K562 (cell line): ENCODE measurements around the gene TOX3. TPM values are rescaled to one million over a fixed set of nuclear protein-coding genes. Genes with fewer than 3 reads are reported as not detected.

ENCODE experiments used
- ATAC-seq: fragments of 200-7000 bp; cut with Tn5 transposase; 3 replicates; pipeline ENCODE4 v1.9.1; 2020; ENCODE audit warnings: moderate library complexity
- BruUV-seq: library from RNA; stranded (reverse); fragments of 400-500 nt; replicated peaks from 2 replicates; lab custom pipeline; 2021; lab: Mats Ljungman, UMichigan
- CTCF ChIA-PET: fragments of 300-600 bp; formaldehyde crosslinking; extraction: SDS; loops from one replicate; lab custom pipeline; 2021; ENCODE audit warnings: low intra/inter-chr PET ratio; lab: Yijun Ruan, JAX
- POLR2A ChIA-PET: fragments of 300-600, 350-650 bp; sonication (Branson Sonifier 250); formaldehyde crosslinking; extraction: SDS; loops from one replicate; lab custom pipeline; 2021; ENCODE audit warnings: antibody characterized with exemption, inconsistent platforms; lab: Yijun Ruan, JAX
- DNase-seq, 4 experiments: peaks; one replicate each; pipeline versions ENCODE4 v3.0.0 to v3.0.0-alpha.2; 2011 to 2018; ENCODE audit warnings: low spot score in 3 of 4, mixed read lengths in 3 of 4; ENCODE audit errors: extremely low read depth in 1 of 4
- FAIRE-seq: peaks from 2 replicates; lab custom pipeline; 2011; peaks lifted over from hg19 to GRCh38; lab: Jason Lieb, UNC
- H2AFZ ChIP-seq: 2 replicates; pipeline ENCODE4 v1.6.0; 2011; ENCODE audit warnings: low read depth, low read length, control low read depth, inconsistent platforms
- H3K27ac ChIP-seq: fragments of 200-600 bp; 3 replicates; pipeline ENCODE4 v1.8.0; 2011; ENCODE audit warnings: low read depth, mild to moderate bottlenecking, control low read depth, inconsistent platforms, low read length, moderate library complexity, mixed read lengths; ENCODE audit errors: extremely low read depth
- H3K27me3 ChIP-seq, 2 experiments: fragments of 300-600 bp in 1 of 2; 2 replicates in 1 of 2; 3 replicates in 1 of 2; pipeline versions ENCODE4 v1.6.0 to v1.8.0; 2011; ENCODE audit warnings: inconsistent platforms in 2 of 2, low read length in 2 of 2, mild to moderate bottlenecking in 1 of 2, mixed read lengths in 1 of 2, moderate library complexity in 1 of 2; ENCODE audit not compliant: control insufficient read depth in 2 of 2, insufficient read depth in 2 of 2
- H3K36me3 ChIP-seq: fragments of 300-600 bp; 3 replicates; pipeline ENCODE4 v1.8.0; 2011; ENCODE audit warnings: mild to moderate bottlenecking, low read length, inconsistent platforms; ENCODE audit not compliant: control insufficient read depth, insufficient read depth
- H3K4me1 ChIP-seq, 2 experiments: fragments of 200-600 bp in 1 of 2; replicated peaks in 1 of 2; 2 replicates in 1 of 2; 3 replicates in 1 of 2; pipeline versions ENCODE4 v1.5.1 to v1.8.0; 2011; ENCODE audit warnings: inconsistent platforms in 2 of 2, low read length in 2 of 2, mild to moderate bottlenecking in 1 of 2, mixed read lengths in 1 of 2, moderate library complexity in 1 of 2; ENCODE audit not compliant: control insufficient read depth in 2 of 2, insufficient read depth in 2 of 2
- H3K4me2 ChIP-seq: 2 replicates; pipeline ENCODE4 v1.6.1; 2011; ENCODE audit warnings: low read length, control low read depth, inconsistent platforms, mixed read lengths; ENCODE audit not compliant: insufficient read depth
- H3K4me3 ChIP-seq: fragments of 200-600 bp; sonication (generic), shearing (Covaris generic); 2 replicates; pipeline ENCODE4 v1.5.1; 2016; ENCODE audit warnings: control low read depth, inconsistent platforms
- H3K79me2 ChIP-seq: fragments of 200-600 bp; 3 replicates; pipeline ENCODE4 v1.8.0; 2011; ENCODE audit warnings: low read length, inconsistent platforms; ENCODE audit not compliant: control insufficient read depth, insufficient read depth
- H3K9ac ChIP-seq, 2 experiments: 2 replicates each; pipeline versions ENCODE4 v1.6.0 to v1.6.1; 2011; ENCODE audit warnings: low read depth in 2 of 2, low read length in 2 of 2, control low read depth in 1 of 2, inconsistent platforms in 1 of 2, mild to moderate bottlenecking in 1 of 2, mixed read lengths in 1 of 2; ENCODE audit not compliant: insufficient read depth in 1 of 2
- H3K9me1 ChIP-seq: one replicate; pipeline ENCODE4 v1.6.0; 2011; ENCODE audit warnings: inconsistent platforms, mild to moderate bottlenecking, low read length, moderate library complexity; ENCODE audit not compliant: control insufficient read depth, insufficient read depth
- H3K9me3 ChIP-seq: replicated peaks from 2 replicates; pipeline ENCODE4 v1.5.1; 2011; ENCODE audit warnings: low read depth, low read length, inconsistent platforms; ENCODE audit not compliant: control insufficient read depth, insufficient read depth
- H4K20me1 ChIP-seq: replicated peaks from 2 replicates; pipeline ENCODE4 v1.6.1; 2011; ENCODE audit warnings: low read length, inconsistent platforms, mixed read lengths; ENCODE audit not compliant: control insufficient read depth, insufficient read depth
- CBX1 ChIP-seq: sonication (generic); IDR thresholded peaks from 2 replicates; pipeline ENCODE4 v1.6.1; 2016; ENCODE audit warnings: antibody characterized with exemption, low read depth, mild to moderate bottlenecking
- FIP1L1 ChIP-seq: fragments of 200-400 bp; formaldehyde crosslinking; IDR thresholded peaks from 2 replicates; pipeline ENCODE4 v1.6.1; 2018; ENCODE audit warnings: mild to moderate bottlenecking, low read depth, low read length; ENCODE audit not compliant: poor library complexity, severe bottlenecking
- GTF3C2 ChIP-seq: IDR thresholded peaks from 3 replicates; pipeline ENCODE4 v1.6.1; 2011; ENCODE audit warnings: borderline replicate concordance, mild to moderate bottlenecking, moderate library complexity; ENCODE audit not compliant: insufficient read length; ENCODE audit errors: extremely low read depth
- HOXB6 ChIP-seq: fragments of 250-450 bp; sonication (Bioruptor Pico); IDR thresholded peaks from 2 replicates; pipeline ENCODE4 v1.5.1; 2022; ENCODE audit warnings: mild to moderate bottlenecking, borderline replicate concordance
- JUNB ChIP-seq: fragments of 450-650 bp; formaldehyde crosslinking; conservative IDR thresholded peaks from 2 replicates; pipeline ENCODE4 v1.4.0; 2020; ENCODE audit warnings: mild to moderate bottlenecking
- MNT ChIP-seq, 2 experiments: fragments of 450-650 bp; conservative IDR thresholded peaks; 2 replicates each; pipeline ENCODE4 v1.6.1; 2017; ENCODE audit warnings: mild to moderate bottlenecking in 2 of 2, moderate library complexity in 2 of 2
- NR2C2 ChIP-seq, 2 experiments: fragments of 200-800 bp in 1 of 2; sonication (Bioruptor generic) in 1 of 2; sonication (generic) in 1 of 2; formaldehyde crosslinking in 1 of 2; IDR thresholded peaks; 2 replicates each; pipeline versions ENCODE4 v1.6.1 to v1.8.0; 2016 to 2022; ENCODE audit warnings: mild to moderate bottlenecking in 1 of 2, missing compliant biosample characterization in 1 of 2, missing genetic modification characterization in 1 of 2, missing genetic modification reagents in 1 of 2
- NRF1 ChIP-seq, 2 experiments: fragments of 450-650 bp; IDR thresholded peaks in 1 of 2; conservative IDR thresholded peaks in 1 of 2; 2 replicates each; pipeline ENCODE4 v1.6.1; 2014; ENCODE audit warnings: mild to moderate bottlenecking in 2 of 2
- POLR3A ChIP-seq: IDR thresholded peaks from 2 replicates; pipeline ENCODE4 v1.6.1; 2011; ENCODE audit warnings: borderline replicate concordance, mild to moderate bottlenecking, moderate library complexity; ENCODE audit not compliant: insufficient read length, insufficient read depth; ENCODE audit errors: extremely low read depth
- PRPF4 ChIP-seq: fragments of 200-400 bp; formaldehyde crosslinking; IDR thresholded peaks from one replicate; pipeline ENCODE4 v1.6.1; 2017; ENCODE audit warnings: low read length, low read depth, mild to moderate bottlenecking; ENCODE audit not compliant: insufficient read depth, poor library complexity, severe bottlenecking
- SRF ChIP-seq, 2 experiments: fragments of 250-450, 450-650 bp in 1 of 2; sonication (Bioruptor Pico) in 1 of 2; sonication (generic) in 1 of 2; formaldehyde crosslinking; IDR thresholded peaks; 2 replicates each; pipeline versions ENCODE4 v1.5.0 to v1.5.1; 2020 to 2022; ENCODE audit warnings: mild to moderate bottlenecking in 1 of 2, missing genetic modification reagents in 1 of 2
- TCFL5 ChIP-seq: fragments of 250-450 bp; sonication (Bioruptor Pico); conservative IDR thresholded peaks from 2 replicates; pipeline ENCODE4 v1.6.1; 2021; ENCODE audit warnings: mild to moderate bottlenecking, moderate library complexity, matching md5 sums
- TFAM ChIP-seq: fragments of 250-450 bp; sonication (Bioruptor Pico); conservative IDR thresholded peaks from 2 replicates; pipeline ENCODE4 v1.5.0; 2021; ENCODE audit warnings: mild to moderate bottlenecking, moderate library complexity
- ZKSCAN8 ChIP-seq: fragments of 200-800 bp; sonication (Bioruptor generic); IDR thresholded peaks from 2 replicates; pipeline ENCODE4 v1.6.1; 2016; ENCODE audit warnings: missing genetic modification characterization, missing compliant biosample characterization
- ZNF175 ChIP-seq: fragments of 200-800 bp; sonication (Bioruptor generic); IDR thresholded peaks from 2 replicates; pipeline ENCODE4 v1.6.1; 2016; ENCODE audit warnings: low read depth, mild to moderate bottlenecking, missing genetic modification characterization, missing compliant biosample characterization
- ZNF197 ChIP-seq: fragments of 200-800 bp; sonication (Bioruptor generic); IDR thresholded peaks from 2 replicates; pipeline ENCODE4 v1.6.1; 2016; ENCODE audit warnings: low read depth, missing genetic modification characterization, missing compliant biosample characterization
- WGBS: fragments of 100-300 bp; shearing (Covaris generic); methylation state at CpG from one replicate; pipeline ENCODE4 v1.1.6; 2016; ENCODE audit warnings: low coverage, mixed read lengths; ENCODE audit not compliant: insufficient coverage; ENCODE audit errors: missing lambda C conversion rate; 5-methylcytosine and 5-hydroxymethylcytosine counted together
- in situ Hi-C: fragments of 300-500 bp; cut with MboI; formaldehyde crosslinking; loops from 4 replicates; pipeline ENCODE4 v1.15.0; 2018; ENCODE audit warnings: inconsistent platforms, mixed read lengths
- intact Hi-C: fragments of 100-400 bp; cut with micrococcal nuclease; formaldehyde crosslinking; loops from 2 replicates; pipeline ENCODE4 v1.14.2; 2022
- polyA plus RNA-seq, 8 experiments: library from polyadenylated mRNA; depleted of rRNA in 4 of 8; stranded (reverse) in 5 of 8; unstranded in 3 of 8; fragments of >200 nt; fragmentation: Nextera tagmentation in 2 of 8; fragmentation: Illumina TruSeq in 1 of 8; extraction: Ambion mirVana in 2 of 8; extraction: Trizol in 1 of 8; gene quantifications; 2 replicates each; pipeline versions ENCODE4 v1.2.1 to v1.2.3, GENCODE V29; 2011 to 2014; ENCODE audit warnings: inconsistent platforms in 1 of 8, missing spikeins in 1 of 8
- total RNA-seq, 7 experiments: library from RNA; depleted of rRNA in 6 of 7; stranded (reverse); fragments of >200 nt in 6 of 7; fragmentation: Illumina TruSeq in 2 of 7; extraction: Trizol in 2 of 7; gene quantifications; 2 replicates each; pipeline versions ENCODE4 v1.2.1 to v1.2.3, GENCODE V29; 2011 to 2021; ENCODE audit warnings: low replicate concordance in 1 of 7

The TOX3 gene
- total and polyA plus RNA-seq, 9 of the 15 experiments (the other 6 are each of a cell fraction or from before 2014, with no cell fraction given): not detected

GRCh38 chr16:52547834-52548215 is 882 bp upstream of the TOX3 start:
- H3K4me3 ChIP-seq: no peak overlapping the region
- intact Hi-C loops (no loop called here), in situ Hi-C loops (no loop called here)
- ATAC-seq (no peak), FAIRE-seq (no peak), DNase-seq (no peak)
- H3K79me2 ChIP-seq: no peaks in the 10 kb centered on the region
- ChIA-PET CTCF (no interaction called here), POLR2A (no interaction called here)
- no TSS peak for BruUV-seq
- no peaks in the 10 kb centered on the region for H3K9me1 ChIP-seq
- H4K20me1 ChIP-seq: no peaks in the 10 kb centered on the region
- H3K27ac ChIP-seq: no peak overlapping the region
- no peak overlapping the region for H3K4me2 ChIP-seq
- WGBS: 1% methylated on average over 8 of the region's 8 CpGs
- no peaks in the 10 kb centered on the region; a peak in 1 of 5 replicates for H3K4me1 ChIP-seq
- no peaks in the 10 kb centered on the region for H3K27me3 ChIP-seq
- H3K9me3 ChIP-seq: no peaks in the 10 kb centered on the region
- H2AFZ ChIP-seq: no peak overlapping the region
- H3K36me3 ChIP-seq: no peaks in the 10 kb centered on the region
- H3K9ac ChIP-seq: no peak overlapping the region
- TF ChIP-seq FIP1L1 (no peak), ZKSCAN8 (no peak), HOXB6 (CRISPR knock-in tag) (no peak), POLR3A (no peak), TCFL5 (CRISPR knock-in tag) (no peak), JUNB (no peak), SRF (CRISPR knock-in tag; IDR thresholded peaks at IDR 0.05) (no peak), PRPF4 (no peak), CBX1 (no peak), TFAM (CRISPR knock-in tag) (no peak), ZNF197 (CRISPR knock-in tag) (no peak), GTF3C2 (no peak), MNT (conservative IDR thresholded peaks at IDR 0.05) (no peak), ZNF175 (CRISPR knock-in tag) (no peak), NRF1 (conservative IDR thresholded peaks at IDR 0.05 in 1 of 2, IDR thresholded peaks at IDR 0.05 in 1 of 2) (no peak), NR2C2 (CRISPR knock-in tag; IDR thresholded peaks at IDR 0.05) (no peak), NR2C2 (tag; IDR thresholded peaks at IDR 0.05) (no peak)
